H1 (cell line): ENCODE measurements around the gene CAPN2.

Experiments used
- CHD2 ChIP-seq: IDR thresholded peaks from 2 replicates; pipeline ENCODE4 v1.6.1; 2012; ENCODE audit warnings: low read length, improper control_type of control experiment
- CTCF ChIP-seq, 3 experiments: IDR thresholded peaks; 1 replicate in 2 of 3; 2 replicates in 1 of 3; pipeline versions ENCODE4 v1.5.1 to v1.6.1; 2011; ENCODE audit warnings: low read length in 3 of 3, mild to moderate bottlenecking in 3 of 3, inconsistent platforms in 2 of 3, low read depth in 1 of 3, moderate library complexity in 1 of 3; ENCODE audit not compliant: insufficient read depth in 1 of 3; ENCODE audit errors: control extremely low read depth in 1 of 3
- EP300 ChIP-seq, 2 experiments: IDR thresholded peaks; 1 replicate in 1 of 2; 2 replicates in 1 of 2; pipeline ENCODE4 v1.6.1; 2011 to 2012; ENCODE audit warnings: low read depth in 2 of 2, low read length in 2 of 2, mild to moderate bottlenecking in 2 of 2, borderline replicate concordance in 1 of 2, inconsistent platforms in 1 of 2, moderate library complexity in 1 of 2
- EZH2 ChIP-seq: fragments of 200-600 bp; sonication (generic); IDR thresholded peaks from 2 replicates; pipeline ENCODE4 v1.7.1; 2012; ENCODE audit warnings: low read depth, mild to moderate bottlenecking, moderate library complexity, low read length, inconsistent platforms; ENCODE audit not compliant: severe bottlenecking
- MAX ChIP-seq: IDR thresholded peaks from 2 replicates; pipeline ENCODE4 v1.6.1; 2012; ENCODE audit warnings: inconsistent platforms
- NRF1 ChIP-seq: IDR thresholded peaks from 2 replicates; pipeline ENCODE4 v1.6.1; 2011; ENCODE audit warnings: mild to moderate bottlenecking, low read depth, low read length, improper control_type of control experiment
- POLR2A ChIP-seq, 2 experiments: IDR thresholded peaks; 1 replicate in 1 of 2; 2 replicates in 1 of 2; pipeline ENCODE4 v1.6.1; 2011; ENCODE audit warnings: low read depth in 2 of 2, low read length in 2 of 2, mild to moderate bottlenecking in 2 of 2; ENCODE audit errors: control extremely low read depth in 1 of 2
- RAD21 ChIP-seq, 2 experiments: IDR thresholded peaks in 1 of 2; conservative IDR thresholded peaks in 1 of 2; 2 replicates each; pipeline ENCODE4 v1.6.1; 2011; ENCODE audit warnings: low read depth in 2 of 2, low read length in 2 of 2, improper control_type of control experiment in 1 of 2, inconsistent platforms in 1 of 2, mild to moderate bottlenecking in 1 of 2, moderate library complexity in 1 of 2
- RFX5 ChIP-seq: IDR thresholded peaks from 2 replicates; pipeline ENCODE4 v1.6.1; 2011; ENCODE audit warnings: low read depth, low read length, improper control_type of control experiment, borderline replicate concordance
- TAF1 ChIP-seq: IDR thresholded peaks from 2 replicates; pipeline ENCODE4 v1.6.1; 2011; ENCODE audit warnings: mild to moderate bottlenecking, low read depth, low read length

- no peak for TF ChIP-seq POLR2A (IDR thresholded peaks at IDR 0.05; ENCODE audit: control extremely low read depth in 1 of 2, low read depth in 2 of 2, low read length in 2 of 2)
- TF ChIP-seq CTCF (IDR thresholded peaks at IDR 0.05; ENCODE audit: control extremely low read depth in 1 of 3, insufficient read depth in 1 of 3, low read depth in 1 of 3, low read length in 3 of 3): no peak
- no peak for TF ChIP-seq RFX5
- TF ChIP-seq MAX: no peak
- TF ChIP-seq EZH2: no peak
- TF ChIP-seq CHD2: no peak
- no peak for TF ChIP-seq EP300 (IDR thresholded peaks at IDR 0.05; ENCODE audit: borderline replicate concordance in 1 of 2, low read depth in 2 of 2, low read length in 2 of 2)
- TF ChIP-seq RAD21 (IDR thresholded peaks at IDR 0.05 in 1 of 2, conservative IDR thresholded peaks at IDR 0.05 in 1 of 2; ENCODE audit: low read depth in 2 of 2, low read length in 2 of 2): no peak
- TF ChIP-seq TAF1: no peak
- TF ChIP-seq NRF1: no peak
These were observed 38.6 kb downstream of the CAPN2 start for GRCh38 chr1:223750730-223751570.
